WTC11 (cell line): ENCODE data around the gene CLSTN2. TPM values are rescaled to one million over a fixed set of nuclear protein-coding genes. Genes with fewer than 3 reads are reported as not detected.

Source experiments
- ATAC-seq: fragments of 200-7000 bp; cut with Tn5 transposase; 2 replicates; pipeline ENCODE4 v1.10.0; 2021; ENCODE audit warnings: mild to moderate bottlenecking, moderate library complexity
- CTCF ChIA-PET: fragments of 300-600 bp; sonication (Branson Sonifier 250); formaldehyde crosslinking; loops from one replicate; lab custom pipeline; 2021; ENCODE audit warnings: antibody characterized with exemption; lab: Charles Lee
- POLR2A ChIA-PET: fragments of 350-600 bp; sonication (Branson Sonifier 250); formaldehyde crosslinking; loops from one replicate; lab custom pipeline; 2021; ENCODE audit warnings: antibody characterized with exemption; lab: Charles Lee
- DNase-seq: peaks from one replicate; pipeline ENCODE4 v3.0.0; 2021; ENCODE audit warnings: low spot score
- H3K27ac Mint-ChIP-seq: 2 replicates; pipeline ENCODE4 v1.8.0; 2021; ENCODE audit warnings: mixed read lengths
- H3K27me3 Mint-ChIP-seq: 2 replicates; pipeline ENCODE4 v1.8.0; 2021; ENCODE audit warnings: low read depth, mild to moderate bottlenecking, moderate library complexity, mixed read lengths
- H3K36me3 Mint-ChIP-seq: 2 replicates; pipeline ENCODE4 v1.8.0; 2021; ENCODE audit warnings: mixed read lengths
- H3K4me1 Mint-ChIP-seq: 2 replicates; pipeline ENCODE4 v1.8.0; 2022; ENCODE audit warnings: mixed read lengths
- H3K4me3 Mint-ChIP-seq: 2 replicates; pipeline ENCODE4 v1.8.0; 2021; ENCODE audit warnings: mild to moderate bottlenecking, moderate library complexity, mixed read lengths
- H3K9me3 Mint-ChIP-seq: 2 replicates; pipeline ENCODE4 v1.8.0; 2021; ENCODE audit warnings: mixed read lengths
- AFF4 ChIP-seq: sonication (generic); formaldehyde crosslinking; IDR thresholded peaks from 2 replicates; pipeline ENCODE4 v1.8.1; 2023; ENCODE audit warnings: mild to moderate bottlenecking, missing genetic modification reagents, borderline replicate concordance
- CREM ChIP-seq: sonication (generic); formaldehyde crosslinking; IDR thresholded peaks from 2 replicates; pipeline ENCODE4 v1.8.1; 2022; ENCODE audit warnings: mild to moderate bottlenecking, missing genetic modification reagents, moderate library complexity
- EMX1 ChIP-seq: fragments of 250-450 bp; sonication (Bioruptor Pico); IDR thresholded peaks from 2 replicates; pipeline ENCODE4 v1.8.0; 2021; ENCODE audit warnings: mild to moderate bottlenecking
- ETV6 ChIP-seq: sonication (generic); formaldehyde crosslinking; IDR thresholded peaks from 2 replicates; pipeline ENCODE4 v1.8.1; 2022; ENCODE audit warnings: mild to moderate bottlenecking, missing genetic modification reagents
- FOXP4 ChIP-seq: sonication (generic); formaldehyde crosslinking; IDR thresholded peaks from 2 replicates; pipeline ENCODE4 v1.8.0; 2022; ENCODE audit warnings: mild to moderate bottlenecking, missing genetic modification reagents
- MAX ChIP-seq: sonication (generic); formaldehyde crosslinking; IDR thresholded peaks from 2 replicates; pipeline ENCODE4 v1.8.0; 2022; ENCODE audit warnings: mild to moderate bottlenecking, missing genetic modification reagents
- MYBL2 ChIP-seq: sonication (generic); formaldehyde crosslinking; IDR thresholded peaks from 2 replicates; pipeline ENCODE4 v1.8.1; 2023; ENCODE audit warnings: mild to moderate bottlenecking, moderate library complexity, missing genetic modification reagents
- NFE2L1 ChIP-seq: sonication (generic); formaldehyde crosslinking; IDR thresholded peaks from 2 replicates; pipeline ENCODE4 v1.8.1; 2023; ENCODE audit warnings: missing genetic modification reagents
- NFYB ChIP-seq: sonication (generic); formaldehyde crosslinking; conservative IDR thresholded peaks from 2 replicates; pipeline ENCODE4 v1.8.0; 2022; ENCODE audit warnings: low read depth, missing genetic modification reagents
- NR2C2 ChIP-seq: sonication (generic); formaldehyde crosslinking; IDR thresholded peaks from 2 replicates; pipeline ENCODE4 v1.8.0; 2022; ENCODE audit warnings: mild to moderate bottlenecking, missing genetic modification reagents
- RORB ChIP-seq: fragments of 250-450 bp; sonication (Bioruptor Pico); IDR thresholded peaks from 2 replicates; pipeline ENCODE4 v1.9.0; 2021; ENCODE audit warnings: mild to moderate bottlenecking
- SMAD3 ChIP-seq: sonication (generic); formaldehyde crosslinking; IDR thresholded peaks from 2 replicates; pipeline ENCODE4 v1.8.0; 2022; ENCODE audit warnings: missing genetic modification reagents, mild to moderate bottlenecking, borderline replicate concordance
- SP1 ChIP-seq: sonication (generic); formaldehyde crosslinking; conservative IDR thresholded peaks from 2 replicates; pipeline ENCODE4 v1.8.1; 2022; ENCODE audit warnings: missing genetic modification reagents
- TEAD1 ChIP-seq: sonication (generic); formaldehyde crosslinking; IDR thresholded peaks from 2 replicates; pipeline ENCODE4 v1.8.0; 2022; ENCODE audit warnings: mild to moderate bottlenecking, missing genetic modification reagents
- ZBTB43 ChIP-seq: sonication (generic); formaldehyde crosslinking; IDR thresholded peaks from 2 replicates; pipeline ENCODE4 v1.8.1; 2023; ENCODE audit warnings: mild to moderate bottlenecking, missing genetic modification reagents
- ZNF138 ChIP-seq: sonication (generic); formaldehyde crosslinking; conservative IDR thresholded peaks from 2 replicates; pipeline ENCODE4 v1.8.1; 2022; ENCODE audit warnings: mild to moderate bottlenecking, moderate library complexity, missing genetic modification reagents
- total RNA-seq: library from RNA; stranded (reverse); gene quantifications from 3 replicates; pipeline ENCODE4 v1.2.3, GENCODE V29; 2021
- TF ChIP-seq, protein P1 (sequence below): fragments of 250-450 bp; sonication (Bioruptor Pico); IDR thresholded peaks from 2 replicates; pipeline ENCODE4 v1.9.0; 2021; ENCODE audit warnings: mild to moderate bottlenecking
- TF ChIP-seq, protein P2 (sequence below): sonication (generic); formaldehyde crosslinking; IDR thresholded peaks from 2 replicates; pipeline ENCODE4 v1.8.1; 2023; ENCODE audit warnings: mild to moderate bottlenecking, moderate library complexity, missing genetic modification reagents
- TF ChIP-seq, protein P3 (sequence below): sonication (generic); formaldehyde crosslinking; IDR thresholded peaks from 2 replicates; pipeline ENCODE4 v1.8.1; 2022; ENCODE audit warnings: low read depth, mild to moderate bottlenecking, moderate library complexity, missing genetic modification reagents, borderline replicate concordance
- TF ChIP-seq, protein P4 (sequence below): sonication (generic); formaldehyde crosslinking; IDR thresholded peaks from 2 replicates; pipeline ENCODE4 v1.8.1; 2023; ENCODE audit warnings: mild to moderate bottlenecking, missing genetic modification reagents

Gene CLSTN2
- total RNA-seq, 1 experiment from 2014 or later, result 0.35 TPM

GRCh38 chr3:140529558-140529957 is 594.6 kb downstream of the CLSTN2 start:
- H3K27ac Mint-ChIP-seq, result no peak overlapping the region
- no peaks in the 10 kb centered on the region; the same call in 1 of the 2 replicates for H3K27me3 Mint-ChIP-seq
- no peak for DNase-seq
- H3K9me3 Mint-ChIP-seq, result peaks cover 16% of the 10 kb centered on the region
- H3K4me1 Mint-ChIP-seq, result no peaks in the 10 kb centered on the region
- no peak for TF ChIP-seq SMAD3
- TF ChIP-seq ETV6 (CRISPR knock-in tag), result no peak
- no peak for TF ChIP-seq TEAD1 (CRISPR knock-in tag)
- TF ChIP-seq NR2C2 (CRISPR knock-in tag), result no peak
- TF ChIP-seq FOXP4 (CRISPR knock-in tag), result no peak
- TF ChIP-seq, all 79 proteins: peak for 0
- ChIA-PET CTCF (no interaction called here), POLR2A (no interaction called here)
- Mint-ChIP-seq H3K36me3 (no peaks in the 10 kb centered on the region), H3K4me3 (no peak overlapping the region)
- no peak for ATAC-seq

- Mint-ChIP-seq H3K27me3 (no peaks in the 10 kb centered on the region; the same call in 1 of the 2 replicates), H3K9me3 (peaks cover 16% of the 10 kb centered on the region), H3K36me3 (no peaks in the 10 kb centered on the region), H3K27ac (no peak overlapping the region), H3K4me1 (no peaks in the 10 kb centered on the region), H3K4me3 (no peak overlapping the region)
- CTCF ChIA-PET, result no interaction called here
- POLR2A ChIA-PET, result no interaction called here
- TF ChIP-seq, protein P1, sequence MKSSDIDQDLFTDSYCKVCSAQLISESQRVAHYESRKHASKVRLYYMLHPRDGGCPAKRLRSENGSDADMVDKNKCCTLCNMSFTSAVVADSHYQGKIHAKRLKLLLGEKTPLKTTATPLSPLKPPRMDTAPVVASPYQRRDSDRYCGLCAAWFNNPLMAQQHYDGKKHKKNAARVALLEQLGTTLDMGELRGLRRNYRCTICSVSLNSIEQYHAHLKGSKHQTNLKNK, result no peak
- TF ChIP-seq EMX1 (no peak), NFYB (CRISPR knock-in tag) (no peak)
- TF ChIP-seq, protein P2, sequence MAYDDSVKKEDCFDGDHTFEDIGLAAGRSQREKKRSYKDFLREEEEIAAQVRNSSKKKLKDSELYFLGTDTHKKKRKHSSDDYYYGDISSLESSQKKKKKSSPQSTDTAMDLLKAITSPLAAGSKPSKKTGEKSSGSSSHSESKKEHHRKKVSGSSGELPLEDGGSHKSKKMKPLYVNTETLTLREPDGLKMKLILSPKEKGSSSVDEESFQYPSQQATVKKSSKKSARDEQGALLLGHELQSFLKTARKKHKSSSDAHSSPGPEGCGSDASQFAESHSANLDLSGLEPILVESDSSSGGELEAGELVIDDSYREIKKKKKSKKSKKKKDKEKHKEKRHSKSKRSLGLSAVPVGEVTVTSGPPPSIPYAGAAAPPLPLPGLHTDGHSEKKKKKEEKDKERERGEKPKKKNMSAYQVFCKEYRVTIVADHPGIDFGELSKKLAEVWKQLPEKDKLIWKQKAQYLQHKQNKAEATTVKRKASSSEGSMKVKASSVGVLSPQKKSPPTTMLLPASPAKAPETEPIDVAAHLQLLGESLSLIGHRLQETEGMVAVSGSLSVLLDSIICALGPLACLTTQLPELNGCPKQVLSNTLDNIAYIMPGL, result no peak
- DNase-seq, result no peak
- no peak for ATAC-seq
Measured at GRCh38 chr3:140530131-140530530, 595.1 kb downstream of the CLSTN2 start.

GRCh38 chr3:140530603-140531002 is 595.6 kb downstream of the CLSTN2 start:
- Mint-ChIP-seq H3K27me3 (no peaks in the 10 kb centered on the region; the same call in 1 of the 2 replicates), H3K9me3 (peaks cover 15% of the 10 kb centered on the region), H3K4me1 (no peaks in the 10 kb centered on the region), H3K4me3 (no peak overlapping the region), H3K36me3 (no peaks in the 10 kb centered on the region), H3K27ac (no peak overlapping the region)
- ChIA-PET POLR2A (no interaction called here), CTCF (no interaction called here)
- TF ChIP-seq ZBTB43 (CRISPR knock-in tag) (no peak), MYBL2 (CRISPR knock-in tag) (no peak), ETV6 (CRISPR knock-in tag) (no peak), CREM (no peak), RORB (CRISPR knock-in tag) (no peak), ZNF138 (CRISPR knock-in tag) (no peak), AFF4 (CRISPR knock-in tag) (no peak), NFE2L1 (CRISPR knock-in tag) (no peak), MAX (CRISPR knock-in tag) (no peak), SP1 (no peak)
- TF ChIP-seq, protein P3, sequence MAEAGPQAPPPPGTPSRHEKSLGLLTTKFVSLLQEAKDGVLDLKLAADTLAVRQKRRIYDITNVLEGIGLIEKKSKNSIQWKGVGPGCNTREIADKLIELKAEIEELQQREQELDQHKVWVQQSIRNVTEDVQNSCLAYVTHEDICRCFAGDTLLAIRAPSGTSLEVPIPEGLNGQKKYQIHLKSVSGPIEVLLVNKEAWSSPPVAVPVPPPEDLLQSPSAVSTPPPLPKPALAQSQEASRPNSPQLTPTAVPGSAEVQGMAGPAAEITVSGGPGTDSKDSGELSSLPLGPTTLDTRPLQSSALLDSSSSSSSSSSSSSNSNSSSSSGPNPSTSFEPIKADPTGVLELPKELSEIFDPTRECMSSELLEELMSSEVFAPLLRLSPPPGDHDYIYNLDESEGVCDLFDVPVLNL, result no peak
- TF ChIP-seq, protein P4, sequence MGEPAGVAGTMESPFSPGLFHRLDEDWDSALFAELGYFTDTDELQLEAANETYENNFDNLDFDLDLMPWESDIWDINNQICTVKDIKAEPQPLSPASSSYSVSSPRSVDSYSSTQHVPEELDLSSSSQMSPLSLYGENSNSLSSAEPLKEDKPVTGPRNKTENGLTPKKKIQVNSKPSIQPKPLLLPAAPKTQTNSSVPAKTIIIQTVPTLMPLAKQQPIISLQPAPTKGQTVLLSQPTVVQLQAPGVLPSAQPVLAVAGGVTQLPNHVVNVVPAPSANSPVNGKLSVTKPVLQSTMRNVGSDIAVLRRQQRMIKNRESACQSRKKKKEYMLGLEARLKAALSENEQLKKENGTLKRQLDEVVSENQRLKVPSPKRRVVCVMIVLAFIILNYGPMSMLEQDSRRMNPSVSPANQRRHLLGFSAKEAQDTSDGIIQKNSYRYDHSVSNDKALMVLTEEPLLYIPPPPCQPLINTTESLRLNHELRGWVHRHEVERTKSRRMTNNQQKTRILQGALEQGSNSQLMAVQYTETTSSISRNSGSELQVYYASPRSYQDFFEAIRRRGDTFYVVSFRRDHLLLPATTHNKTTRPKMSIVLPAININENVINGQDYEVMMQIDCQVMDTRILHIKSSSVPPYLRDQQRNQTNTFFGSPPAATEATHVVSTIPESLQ (CRISPR knock-in tag), result no peak
- no peak for DNase-seq
- no peak for ATAC-seq
